PFSK-1 (cell line): ENCODE data around the gene BCOR.

ENCODE experiments used
- FOXP2 ChIP-seq: optimal IDR thresholded peaks from 2 replicates; pipeline ENCODE3; 2011; ENCODE audit warnings: borderline replicate concordance, control low read depth, inconsistent platforms; ENCODE audit not compliant: insufficient read depth; ENCODE audit errors: extremely low read length, extremely low read depth
- POLR2AphosphoS5 ChIP-seq: IDR thresholded peaks from 2 replicates; pipeline ENCODE4 v1.6.1; 2012; ENCODE audit warnings: low read depth, mild to moderate bottlenecking, control low read depth, low read length, moderate library complexity
- SIN3A ChIP-seq: IDR thresholded peaks from 2 replicates; pipeline ENCODE4 v1.6.1; 2012; ENCODE audit warnings: mild to moderate bottlenecking, low read length, moderate library complexity, borderline replicate concordance; ENCODE audit not compliant: insufficient read depth
- TAF1 ChIP-seq: IDR thresholded peaks from 2 replicates; pipeline ENCODE4 v1.6.1; 2012; ENCODE audit warnings: low read length, control low read depth, borderline replicate concordance; ENCODE audit not compliant: insufficient read depth
- TF ChIP-seq, protein P1 (sequence below), 2 experiments: IDR thresholded peaks; 2 replicates each; pipeline versions ENCODE4 v1.6.1 to v1.8.0; 2011 to 2012; ENCODE audit warnings: low read depth in 2 of 2, low read length in 2 of 2, control low read depth in 1 of 2, inconsistent platforms in 1 of 2, mild to moderate bottlenecking in 1 of 2, moderate library complexity in 1 of 2; ENCODE audit not compliant: insufficient read depth in 1 of 2

BCOR gene

DNA sequence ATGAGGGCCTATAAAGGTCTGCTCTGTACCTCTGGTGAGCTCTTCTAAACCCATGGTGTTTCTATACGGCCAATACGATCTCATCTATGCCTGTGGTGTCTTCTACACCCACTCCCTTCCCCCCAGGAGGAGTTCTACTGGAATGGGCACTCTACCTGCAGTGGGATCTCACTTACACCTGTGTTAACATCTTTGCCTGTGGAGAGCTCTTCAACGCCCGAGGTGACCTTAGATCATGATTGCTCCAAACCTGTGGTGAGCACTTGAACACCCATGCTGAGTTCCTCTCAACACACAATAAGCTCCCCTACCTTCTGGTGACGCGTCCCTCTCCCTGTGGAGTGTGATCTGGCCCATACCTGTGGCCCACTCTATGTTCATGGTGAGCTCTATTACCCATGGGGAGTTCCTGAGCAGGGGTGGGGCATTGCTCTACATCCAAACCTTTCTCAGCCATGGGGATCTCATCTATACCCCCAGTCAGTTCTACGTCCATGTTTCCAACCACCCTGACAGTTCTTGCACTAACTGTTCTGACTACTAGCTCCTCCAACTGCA is 48.6 kb downstream of the BCOR start:
- TF ChIP-seq SIN3A (no peak), TAF1 (no peak), POLR2AphosphoS5 (no peak), FOXP2 (no peak)
- TF ChIP-seq, protein P1, sequence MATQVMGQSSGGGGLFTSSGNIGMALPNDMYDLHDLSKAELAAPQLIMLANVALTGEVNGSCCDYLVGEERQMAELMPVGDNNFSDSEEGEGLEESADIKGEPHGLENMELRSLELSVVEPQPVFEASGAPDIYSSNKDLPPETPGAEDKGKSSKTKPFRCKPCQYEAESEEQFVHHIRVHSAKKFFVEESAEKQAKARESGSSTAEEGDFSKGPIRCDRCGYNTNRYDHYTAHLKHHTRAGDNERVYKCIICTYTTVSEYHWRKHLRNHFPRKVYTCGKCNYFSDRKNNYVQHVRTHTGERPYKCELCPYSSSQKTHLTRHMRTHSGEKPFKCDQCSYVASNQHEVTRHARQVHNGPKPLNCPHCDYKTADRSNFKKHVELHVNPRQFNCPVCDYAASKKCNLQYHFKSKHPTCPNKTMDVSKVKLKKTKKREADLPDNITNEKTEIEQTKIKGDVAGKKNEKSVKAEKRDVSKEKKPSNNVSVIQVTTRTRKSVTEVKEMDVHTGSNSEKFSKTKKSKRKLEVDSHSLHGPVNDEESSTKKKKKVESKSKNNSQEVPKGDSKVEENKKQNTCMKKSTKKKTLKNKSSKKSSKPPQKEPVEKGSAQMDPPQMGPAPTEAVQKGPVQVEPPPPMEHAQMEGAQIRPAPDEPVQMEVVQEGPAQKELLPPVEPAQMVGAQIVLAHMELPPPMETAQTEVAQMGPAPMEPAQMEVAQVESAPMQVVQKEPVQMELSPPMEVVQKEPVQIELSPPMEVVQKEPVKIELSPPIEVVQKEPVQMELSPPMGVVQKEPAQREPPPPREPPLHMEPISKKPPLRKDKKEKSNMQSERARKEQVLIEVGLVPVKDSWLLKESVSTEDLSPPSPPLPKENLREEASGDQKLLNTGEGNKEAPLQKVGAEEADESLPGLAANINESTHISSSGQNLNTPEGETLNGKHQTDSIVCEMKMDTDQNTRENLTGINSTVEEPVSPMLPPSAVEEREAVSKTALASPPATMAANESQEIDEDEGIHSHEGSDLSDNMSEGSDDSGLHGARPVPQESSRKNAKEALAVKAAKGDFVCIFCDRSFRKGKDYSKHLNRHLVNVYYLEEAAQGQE (IDR thresholded peaks at IDR 0.05; ENCODE audit: insufficient read depth in 1 of 2, low read depth in 2 of 2, low read length in 2 of 2) = no peak

DNA sequence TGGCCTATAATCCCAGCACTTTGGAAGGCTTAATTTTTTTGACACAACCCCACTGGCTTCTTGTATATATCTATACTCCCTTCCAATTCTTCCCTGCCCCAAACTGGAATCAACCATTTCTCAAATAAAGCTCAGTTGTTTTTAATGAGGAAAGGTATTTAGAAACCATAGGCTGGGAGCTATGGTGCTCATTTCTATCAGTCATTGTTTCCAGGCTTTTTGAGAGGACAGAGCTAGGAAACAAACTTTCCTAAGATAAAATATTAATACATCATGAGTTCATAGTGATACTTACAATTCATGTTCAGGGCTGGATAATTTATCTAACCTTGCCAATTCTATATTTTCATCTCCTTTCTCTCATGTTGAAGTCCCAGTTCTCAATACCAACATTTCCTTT is 50.3 kb downstream of the BCOR start:
- TF ChIP-seq, protein P1 (IDR thresholded peaks at IDR 0.05; ENCODE audit: insufficient read depth in 1 of 2, low read depth in 2 of 2, low read length in 2 of 2) = no peak

DNA sequence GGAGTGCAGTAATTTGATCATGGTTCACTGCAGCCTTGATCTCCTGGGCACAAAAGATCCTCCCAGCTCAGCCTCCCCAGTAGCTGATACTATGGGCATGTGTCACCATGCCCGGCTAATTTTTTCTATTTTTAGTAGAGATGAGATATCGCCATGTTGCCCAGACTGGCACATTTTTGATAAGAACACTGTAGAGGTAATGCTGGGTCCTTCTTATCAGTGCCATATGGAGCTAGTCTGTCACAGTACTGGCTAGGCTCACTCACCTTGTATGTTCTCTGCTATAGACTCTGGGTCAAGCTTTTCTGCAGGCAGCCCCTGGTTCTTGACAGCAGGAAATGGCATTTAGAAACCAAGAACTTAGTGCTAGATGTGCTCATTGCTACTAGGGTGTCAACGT is 53.9 kb downstream of the BCOR start:
- TF ChIP-seq TAF1 (no peak), SIN3A (no peak), FOXP2 (no peak), POLR2AphosphoS5 (no peak)
- TF ChIP-seq, protein P1 (IDR thresholded peaks at IDR 0.05; ENCODE audit: insufficient read depth in 1 of 2, low read depth in 2 of 2, low read length in 2 of 2) = no peak

DNA sequence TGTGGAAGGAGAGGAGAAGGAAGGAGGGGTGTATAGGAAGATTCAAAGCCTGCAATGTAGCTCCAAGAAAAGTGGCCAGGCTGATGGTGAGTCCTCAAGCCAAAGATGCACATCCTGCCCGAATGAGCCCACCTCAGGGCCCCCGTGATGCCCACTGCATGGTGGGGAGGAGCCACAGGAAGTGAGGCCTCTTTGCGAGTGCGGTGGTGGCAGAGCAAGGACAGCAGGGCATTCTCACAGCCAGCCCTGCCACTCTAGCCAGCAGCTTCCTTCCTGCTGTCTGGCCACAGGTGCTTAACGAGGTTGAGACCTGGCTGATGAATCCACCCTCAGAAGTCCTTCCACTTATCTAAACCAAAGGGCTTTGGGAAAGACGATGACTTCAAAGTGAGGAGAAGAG is 55.8 kb downstream of the BCOR start:
- TF ChIP-seq, protein P1 (IDR thresholded peaks at IDR 0.05; ENCODE audit: insufficient read depth in 1 of 2, low read depth in 2 of 2, low read length in 2 of 2) = no peak
- no peak for TF ChIP-seq POLR2AphosphoS5

DNA sequence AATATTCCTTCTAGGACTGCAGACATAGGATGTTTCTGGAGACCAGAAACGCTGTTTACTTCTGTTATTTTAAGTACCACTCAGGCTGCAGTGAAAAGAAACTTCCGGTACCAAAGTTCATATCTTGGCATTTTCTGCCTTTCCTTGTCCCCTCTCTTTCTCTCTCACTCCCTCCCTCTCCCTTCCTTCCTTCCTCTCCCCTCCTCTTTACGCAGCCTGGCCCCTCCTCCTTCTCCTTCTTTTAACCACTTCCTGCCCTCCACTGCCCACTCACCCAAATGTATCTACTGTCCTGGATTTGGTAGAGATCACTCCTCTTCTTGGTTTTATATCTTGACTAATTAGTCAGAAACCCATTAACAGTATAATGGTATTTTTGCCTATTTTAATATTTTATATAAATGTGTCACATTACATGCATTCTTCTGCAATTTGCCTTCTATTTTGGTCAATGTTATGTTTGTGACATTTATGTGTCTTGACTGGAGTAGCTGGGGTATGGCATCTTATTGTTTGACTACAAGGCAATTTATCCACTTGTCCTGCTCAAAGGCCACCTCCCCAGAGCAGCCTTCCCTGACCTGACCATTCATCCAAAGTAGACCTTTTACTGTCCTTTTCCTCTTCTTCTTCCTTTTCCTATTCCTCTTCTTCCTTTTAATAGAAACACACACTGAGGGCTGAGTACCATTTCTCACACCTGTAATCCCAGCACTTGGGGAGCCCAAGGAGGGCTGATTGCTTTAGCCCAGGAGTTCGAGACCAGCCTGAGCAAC is 56.9 kb downstream of the BCOR start:
- TF ChIP-seq FOXP2 = no peak
- no peak for TF ChIP-seq SIN3A
- TF ChIP-seq TAF1 = no peak
- no peak for TF ChIP-seq POLR2AphosphoS5
- TF ChIP-seq, protein P1 (IDR thresholded peaks at IDR 0.05; ENCODE audit: insufficient read depth in 1 of 2, low read depth in 2 of 2, low read length in 2 of 2) = no peak
